GM18861 (cell line): ENCODE results near the gene CEP112.
"Not testable (repeated sequence)": the region's sequence is repeated elsewhere in the genome, so short reads cannot be mapped to it uniquely, and the experiment has no call there.

Source experiments
- ATAC-seq: cut with Tn5 transposase; IDR thresholded peaks from one replicate; pipeline ENCODE4 v1.9.1; 2021; ENCODE audit not compliant: unreplicated experiment

Gene CEP112

GRCh38 chr17:65698381-65699061 is 493.4 kb downstream of the CEP112 start:
- ATAC-seq: no peak

DNA sequence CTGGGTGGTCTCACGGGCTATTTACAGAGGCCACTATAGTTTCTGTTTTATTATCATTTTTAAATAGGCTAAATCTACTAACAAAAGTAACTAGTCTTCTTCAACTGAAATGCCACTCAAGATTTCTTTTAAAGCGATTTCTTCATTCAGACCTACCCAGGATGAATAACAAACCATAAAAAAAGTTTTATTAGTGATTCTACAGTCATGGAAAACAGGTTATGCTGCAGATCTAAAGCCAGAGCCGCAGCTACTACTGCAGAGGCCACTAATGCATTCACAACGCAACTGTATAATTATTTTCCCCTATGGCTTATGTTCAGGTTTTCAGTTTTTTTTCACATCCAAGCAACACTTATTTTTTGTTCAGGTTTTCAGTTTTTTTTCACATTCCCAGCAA is 494.3 kb downstream of the CEP112 start:
- ATAC-seq: no peak

DNA sequence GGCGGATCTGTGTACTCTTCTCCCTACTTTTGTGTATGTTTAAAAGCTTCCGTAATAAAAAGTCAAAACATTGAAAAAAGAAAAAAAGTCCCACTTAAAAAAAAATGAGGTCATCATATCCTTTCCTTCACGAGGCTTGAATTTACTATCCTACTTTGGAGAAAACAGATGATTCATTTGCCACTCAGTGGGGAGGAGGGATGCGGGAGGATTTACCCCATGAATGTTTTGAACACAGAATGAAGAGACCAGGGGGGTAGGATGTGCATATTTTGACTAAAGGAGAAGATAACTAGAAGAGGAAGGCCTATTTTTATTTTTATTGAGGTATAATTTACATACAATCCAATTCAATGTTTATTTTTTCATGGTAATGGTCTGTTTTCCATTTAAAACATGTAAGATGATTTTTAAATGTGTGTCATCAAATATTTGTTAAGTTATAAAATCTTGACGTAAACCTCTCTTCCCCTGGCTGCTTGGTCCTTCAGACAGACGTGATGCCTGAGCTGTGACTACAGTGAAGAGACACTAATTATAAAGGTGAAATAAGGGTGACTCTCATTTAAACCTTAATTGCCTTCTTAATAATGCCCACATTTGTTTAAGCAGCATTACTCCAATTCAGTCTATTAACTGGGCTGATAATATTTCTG is 495.1 kb downstream of the CEP112 start:
- no peak for ATAC-seq

DNA sequence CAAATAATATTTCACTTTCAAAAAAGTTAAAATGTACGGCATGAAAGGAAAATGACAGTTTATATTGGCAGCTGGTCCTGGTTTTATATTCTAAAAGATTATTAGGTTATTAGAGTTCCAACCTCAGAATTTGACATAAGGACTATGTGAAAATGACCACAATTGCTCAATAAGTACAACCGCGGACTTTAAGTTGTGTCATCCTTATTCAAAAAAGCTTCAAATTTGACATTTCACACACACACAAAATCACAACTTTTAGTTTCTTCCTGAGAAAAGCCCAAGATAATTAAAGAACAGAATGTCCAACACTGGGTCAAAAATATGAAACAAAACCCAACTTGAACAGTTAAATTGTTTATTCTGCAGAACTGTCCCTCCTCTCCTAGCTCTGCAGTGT is 497.3 kb downstream of the CEP112 start:
- ATAC-seq: no peak

- ATAC-seq: no peak
Observed at GRCh38 chr17:65690626-65691310, 501.2 kb downstream of the CEP112 start.

- ATAC-seq: no peak
Observed at GRCh38 chr17:65688307-65688706, 503.6 kb downstream of the CEP112 start.

GRCh38 chr17:65685110-65685509 is 506.8 kb downstream of the CEP112 start:
- no peak for ATAC-seq

- ATAC-seq: no peak
Observed at GRCh38 chr17:65684631-65685030, 507.3 kb downstream of the CEP112 start.

DNA sequence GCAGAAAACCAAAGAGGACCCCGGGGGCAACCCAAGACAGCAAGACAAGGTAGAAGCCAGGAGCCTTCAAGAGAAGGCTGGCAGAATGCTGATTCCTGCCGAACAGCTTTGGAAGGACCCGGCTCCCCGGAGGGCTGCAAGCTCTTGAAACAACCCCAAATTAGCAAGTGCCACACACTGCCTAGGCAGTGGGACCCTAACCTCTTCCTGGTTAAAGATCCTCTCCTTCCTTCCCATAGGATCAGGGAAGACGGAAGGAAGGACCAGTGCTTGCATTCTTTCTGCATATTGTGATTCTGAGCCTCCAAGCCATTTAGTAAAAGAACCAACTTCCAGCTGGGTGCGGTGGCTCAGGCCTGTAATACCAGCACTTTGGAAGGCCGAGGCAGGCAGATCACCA is 508.5 kb downstream of the CEP112 start:
- ATAC-seq: no peak

DNA sequence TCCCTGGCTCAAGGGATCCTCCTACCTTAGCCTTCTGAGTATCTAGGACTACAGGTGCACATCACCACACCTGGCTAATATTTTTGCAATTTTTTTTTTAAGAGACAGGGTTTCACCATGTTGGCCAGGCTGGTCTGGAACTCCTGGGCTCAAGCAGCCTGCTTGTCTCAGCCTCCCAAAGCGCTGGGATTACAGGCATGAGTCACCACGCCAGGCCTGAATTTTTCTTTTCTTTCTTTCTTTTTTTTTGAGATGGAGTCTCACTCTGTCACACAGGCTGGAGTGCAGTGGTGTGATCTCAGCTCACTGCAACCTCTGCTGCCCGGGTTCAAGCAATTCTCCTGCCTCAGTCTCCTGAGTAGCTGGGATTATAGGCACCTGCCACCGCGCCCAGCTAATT is 510.2 kb downstream of the CEP112 start:
- ATAC-seq: not testable (repeated sequence)

DNA sequence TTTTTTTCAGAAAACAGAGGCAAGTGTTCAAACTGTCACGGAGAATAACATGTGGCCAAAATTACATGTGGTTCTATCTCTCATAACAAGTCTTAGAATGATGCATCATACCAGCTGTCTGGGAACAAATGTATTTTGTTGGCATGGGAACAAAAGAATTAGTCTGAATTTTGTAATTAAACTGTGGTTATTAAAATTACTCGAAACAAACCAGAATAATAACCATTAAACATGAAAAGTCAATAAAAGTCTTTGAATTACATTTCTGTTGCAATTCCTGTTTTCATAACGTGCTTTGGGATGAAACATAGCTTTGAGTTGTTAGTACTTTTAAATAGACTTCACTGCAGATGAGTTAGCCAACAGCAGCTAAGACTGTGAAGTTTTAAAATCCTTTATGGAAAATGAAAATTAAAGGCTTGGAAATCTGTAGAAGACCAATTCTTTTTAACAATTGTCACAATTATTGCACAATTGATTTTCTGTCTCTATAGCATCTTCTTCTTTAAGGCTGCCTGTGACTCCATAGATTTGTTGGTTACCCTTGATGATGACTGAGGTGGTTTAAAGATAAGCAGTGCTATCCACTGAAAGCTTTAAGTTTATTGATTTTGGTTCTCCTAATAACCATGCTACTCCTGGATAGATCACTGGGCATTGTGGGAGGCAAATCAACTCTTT is 512.6 kb downstream of the CEP112 start:
- ATAC-seq: no peak

- no peak for ATAC-seq
Observed at GRCh38 chr17:65678546-65678945, 513.4 kb downstream of the CEP112 start.

DNA sequence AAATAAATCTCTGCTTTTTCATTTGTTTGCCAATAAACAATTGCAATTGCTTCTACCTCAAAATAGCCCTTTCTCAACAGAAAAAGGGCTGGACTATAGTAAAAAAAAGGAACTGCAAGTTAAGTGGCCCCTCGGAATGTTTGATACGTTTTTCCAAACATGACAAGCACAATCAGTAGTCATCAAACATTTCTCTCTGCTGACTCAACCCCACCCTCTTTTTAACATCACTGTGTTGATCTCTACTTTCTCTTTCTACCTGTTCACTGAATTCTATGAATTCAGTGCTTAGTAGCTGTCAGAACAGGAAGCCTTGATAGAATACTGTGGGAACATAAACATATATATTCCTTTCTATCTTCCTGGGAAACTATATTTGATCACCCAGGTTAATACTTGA is 514.0 kb downstream of the CEP112 start:
- ATAC-seq: no peak

- ATAC-seq: no peak
Observed at GRCh38 chr17:65674246-65675045, 517.5 kb downstream of the CEP112 start.

DNA sequence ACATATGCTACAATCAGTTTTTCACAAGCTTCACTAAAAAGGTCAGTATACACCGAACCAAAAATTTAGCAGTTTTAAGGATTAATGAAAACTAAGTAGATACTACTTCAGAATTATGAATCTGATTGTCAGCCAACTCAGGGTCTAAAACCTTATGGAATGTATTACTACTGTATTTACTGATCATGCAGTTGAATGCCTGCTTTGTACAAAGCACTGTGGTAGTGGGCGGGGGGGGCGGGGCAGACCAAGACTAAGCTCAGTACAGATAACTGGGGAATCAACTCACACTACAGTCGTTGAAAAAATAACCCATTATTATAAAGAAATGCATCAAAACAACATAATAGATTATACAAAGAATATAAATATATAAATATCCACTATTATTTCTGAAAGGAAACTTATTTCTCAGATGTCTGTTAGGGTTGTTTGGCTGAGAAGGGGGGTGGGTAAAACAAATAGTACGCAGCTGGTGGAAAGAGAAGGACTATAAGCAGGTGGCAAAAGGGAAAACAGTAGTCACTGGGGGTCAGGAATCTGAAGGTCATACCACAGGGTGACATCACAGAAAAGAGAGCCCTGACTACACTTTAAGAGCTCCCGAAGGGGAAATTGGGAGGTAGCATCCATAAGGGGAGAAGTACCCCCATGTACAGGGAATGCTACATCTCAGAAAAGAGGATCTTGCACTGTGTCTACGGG is 521.1 kb downstream of the CEP112 start:
- no peak for ATAC-seq

DNA sequence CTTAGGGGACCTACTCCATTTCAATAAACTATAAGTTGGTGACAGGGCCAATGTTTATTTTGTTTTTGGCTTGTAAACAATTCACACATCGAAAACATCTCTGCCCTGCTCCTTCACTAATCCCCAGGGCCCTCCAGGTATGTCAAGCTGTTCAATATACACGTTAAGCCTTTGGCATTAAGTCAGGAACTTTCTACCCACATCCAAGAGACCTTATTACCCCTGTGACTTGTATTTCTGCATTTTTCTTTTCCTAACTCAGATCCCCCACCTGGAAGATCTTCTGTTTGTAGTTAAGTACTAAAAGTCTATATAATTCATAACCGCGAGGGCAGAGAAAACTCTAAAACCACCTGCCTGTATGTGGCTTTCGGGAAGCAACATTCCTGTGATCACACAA is 523.7 kb downstream of the CEP112 start:
- no peak for ATAC-seq

- no peak for ATAC-seq
Observed at GRCh38 chr17:65667656-65668055, 524.3 kb downstream of the CEP112 start.

- ATAC-seq: no peak
Observed at GRCh38 chr17:65666876-65667321, 525.0 kb downstream of the CEP112 start.

DNA sequence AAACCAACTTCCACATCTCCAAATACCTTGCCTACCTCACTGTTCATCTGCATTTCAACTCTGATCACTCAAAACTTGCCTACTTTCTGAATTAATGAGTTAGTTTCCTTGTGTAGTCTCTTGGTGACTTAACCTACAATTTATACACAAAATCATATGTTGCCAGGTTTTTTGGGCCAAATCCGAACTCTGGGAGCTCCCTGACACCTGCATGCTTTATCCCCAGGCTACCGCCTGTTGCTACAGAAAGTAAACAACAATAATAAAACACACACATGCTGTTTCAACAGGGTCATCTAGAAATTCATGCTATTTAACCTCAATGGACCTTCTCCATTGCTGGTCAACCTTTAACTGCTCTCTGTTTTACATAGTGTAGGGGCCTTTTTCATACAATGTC is 526.0 kb downstream of the CEP112 start:
- no peak for ATAC-seq

DNA sequence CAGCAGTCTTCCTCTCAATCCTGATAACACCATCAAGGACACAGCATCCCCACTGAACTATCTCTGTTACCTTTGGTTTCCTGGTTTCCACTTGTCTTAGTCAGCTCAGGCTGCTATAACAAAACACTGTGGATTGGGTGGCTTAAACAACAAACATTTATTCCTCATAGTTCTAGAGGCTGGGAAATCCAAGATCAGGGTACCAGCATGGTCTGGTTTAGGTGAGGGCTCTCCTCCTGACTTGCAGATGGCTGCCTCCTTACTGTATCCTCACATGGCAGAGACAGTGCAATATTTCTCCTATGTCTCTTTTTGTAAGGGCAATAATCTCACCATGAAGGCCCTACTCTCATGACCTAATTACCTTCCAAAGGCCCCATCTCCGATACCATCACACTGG is 527.2 kb downstream of the CEP112 start:
- no peak for ATAC-seq
